ENCODE results near the gene CDH4.

DNA sequence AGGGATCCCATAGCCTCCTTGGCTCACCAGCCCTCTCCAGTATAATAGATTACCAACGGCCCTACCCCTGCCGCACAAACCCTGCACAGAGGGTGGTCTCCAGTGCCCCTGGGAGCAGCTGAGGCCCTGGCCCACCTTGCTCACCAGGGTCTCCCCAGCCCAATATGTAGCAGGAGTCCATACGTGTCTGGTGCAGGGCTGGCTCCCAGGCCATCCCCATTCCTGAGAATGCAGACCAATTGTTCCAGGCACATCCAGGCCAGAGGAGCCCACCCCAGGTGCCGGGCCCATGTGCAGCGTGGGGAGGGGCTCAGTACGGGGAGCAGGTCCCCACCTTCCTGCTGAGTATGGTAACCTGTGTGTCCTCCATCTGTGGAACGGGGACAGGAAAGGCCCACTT, 561.7 kb downstream of the CDH4 start:
- TF ChIP-seq, protein P1, sequence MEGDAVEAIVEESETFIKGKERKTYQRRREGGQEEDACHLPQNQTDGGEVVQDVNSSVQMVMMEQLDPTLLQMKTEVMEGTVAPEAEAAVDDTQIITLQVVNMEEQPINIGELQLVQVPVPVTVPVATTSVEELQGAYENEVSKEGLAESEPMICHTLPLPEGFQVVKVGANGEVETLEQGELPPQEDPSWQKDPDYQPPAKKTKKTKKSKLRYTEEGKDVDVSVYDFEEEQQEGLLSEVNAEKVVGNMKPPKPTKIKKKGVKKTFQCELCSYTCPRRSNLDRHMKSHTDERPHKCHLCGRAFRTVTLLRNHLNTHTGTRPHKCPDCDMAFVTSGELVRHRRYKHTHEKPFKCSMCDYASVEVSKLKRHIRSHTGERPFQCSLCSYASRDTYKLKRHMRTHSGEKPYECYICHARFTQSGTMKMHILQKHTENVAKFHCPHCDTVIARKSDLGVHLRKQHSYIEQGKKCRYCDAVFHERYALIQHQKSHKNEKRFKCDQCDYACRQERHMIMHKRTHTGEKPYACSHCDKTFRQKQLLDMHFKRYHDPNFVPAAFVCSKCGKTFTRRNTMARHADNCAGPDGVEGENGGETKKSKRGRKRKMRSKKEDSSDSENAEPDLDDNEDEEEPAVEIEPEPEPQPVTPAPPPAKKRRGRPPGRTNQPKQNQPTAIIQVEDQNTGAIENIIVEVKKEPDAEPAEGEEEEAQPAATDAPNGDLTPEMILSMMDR (IDR thresholded peaks at IDR 0.05; ENCODE audit: insufficient read depth, low read length, poor library complexity, severe bottlenecking): no peak
- no peak for TF ChIP-seq EZH2phosphoT487 (conservative IDR thresholded peaks at IDR 0.05; ENCODE audit: low read length)
